GM12874 (cell line): ENCODE measurements around the gene PIGC.

Experiments used
- TF ChIP-seq, protein P1 (sequence below): IDR thresholded peaks from 2 replicates; pipeline ENCODE4 v1.5.1; 2011; ENCODE audit warnings: low read depth, mild to moderate bottlenecking, control low read depth, low read length, moderate library complexity; ENCODE audit not compliant: insufficient read depth

PIGC gene

DNA sequence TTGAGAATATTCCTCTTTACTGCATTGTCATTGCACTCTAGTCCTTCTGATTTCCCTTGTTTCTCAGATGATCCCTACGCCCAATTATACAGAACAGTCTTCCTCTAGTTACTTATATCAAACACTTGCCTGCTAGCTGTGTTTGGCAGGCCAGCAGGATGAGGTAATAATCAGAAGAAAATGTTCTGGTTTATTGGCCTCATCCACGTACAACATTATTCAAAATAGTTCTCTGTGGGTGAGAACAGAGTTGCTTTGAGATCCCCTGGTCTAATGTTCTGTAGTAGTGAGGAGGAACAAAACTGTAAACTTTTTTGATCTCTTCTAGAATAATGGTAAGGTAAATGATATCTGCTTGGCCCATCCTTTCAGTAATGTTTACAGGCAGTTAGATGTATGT lies 45.7 kb downstream of the PIGC start:
- TF ChIP-seq, protein P1, sequence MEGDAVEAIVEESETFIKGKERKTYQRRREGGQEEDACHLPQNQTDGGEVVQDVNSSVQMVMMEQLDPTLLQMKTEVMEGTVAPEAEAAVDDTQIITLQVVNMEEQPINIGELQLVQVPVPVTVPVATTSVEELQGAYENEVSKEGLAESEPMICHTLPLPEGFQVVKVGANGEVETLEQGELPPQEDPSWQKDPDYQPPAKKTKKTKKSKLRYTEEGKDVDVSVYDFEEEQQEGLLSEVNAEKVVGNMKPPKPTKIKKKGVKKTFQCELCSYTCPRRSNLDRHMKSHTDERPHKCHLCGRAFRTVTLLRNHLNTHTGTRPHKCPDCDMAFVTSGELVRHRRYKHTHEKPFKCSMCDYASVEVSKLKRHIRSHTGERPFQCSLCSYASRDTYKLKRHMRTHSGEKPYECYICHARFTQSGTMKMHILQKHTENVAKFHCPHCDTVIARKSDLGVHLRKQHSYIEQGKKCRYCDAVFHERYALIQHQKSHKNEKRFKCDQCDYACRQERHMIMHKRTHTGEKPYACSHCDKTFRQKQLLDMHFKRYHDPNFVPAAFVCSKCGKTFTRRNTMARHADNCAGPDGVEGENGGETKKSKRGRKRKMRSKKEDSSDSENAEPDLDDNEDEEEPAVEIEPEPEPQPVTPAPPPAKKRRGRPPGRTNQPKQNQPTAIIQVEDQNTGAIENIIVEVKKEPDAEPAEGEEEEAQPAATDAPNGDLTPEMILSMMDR, result no peak

DNA sequence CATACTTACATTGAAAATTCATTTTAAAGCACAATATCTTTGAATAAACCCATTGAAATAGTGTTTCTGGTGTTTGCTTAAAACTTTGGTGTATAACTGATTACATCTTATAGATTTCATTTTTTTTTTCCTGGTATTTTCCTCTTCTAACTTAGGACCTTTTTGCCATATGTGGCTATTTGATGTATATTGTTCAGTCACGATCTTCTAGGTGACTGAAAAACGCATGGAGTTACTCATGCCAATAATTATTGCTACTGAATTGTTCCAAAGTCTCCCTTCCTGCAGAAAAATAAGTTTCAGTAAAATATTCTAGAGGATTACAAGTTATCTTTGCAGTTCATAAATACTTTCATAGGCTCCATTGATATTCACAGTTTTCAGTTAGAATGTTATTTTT lies 46.2 kb downstream of the PIGC start:
- TF ChIP-seq, protein P1, result no peak

DNA sequence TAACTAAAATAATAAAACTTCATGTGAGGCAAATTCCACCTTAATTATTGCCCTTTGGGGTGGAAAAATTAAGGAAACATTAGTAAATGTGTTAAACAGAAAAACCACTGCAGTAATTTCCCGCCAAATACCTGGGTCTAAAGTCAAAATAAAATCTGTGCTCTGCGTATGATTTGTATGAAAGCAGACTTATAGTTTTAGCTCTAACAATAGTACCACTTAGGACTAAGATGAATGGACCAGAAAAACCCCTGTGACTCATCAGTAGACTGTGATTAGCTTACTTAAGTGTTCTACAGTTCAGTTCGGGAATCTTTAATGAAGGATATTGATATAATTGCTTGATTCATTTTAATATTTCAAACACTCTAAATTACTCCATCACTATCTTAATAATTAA lies 46.6 kb downstream of the PIGC start:
- TF ChIP-seq, protein P1, result no peak

DNA sequence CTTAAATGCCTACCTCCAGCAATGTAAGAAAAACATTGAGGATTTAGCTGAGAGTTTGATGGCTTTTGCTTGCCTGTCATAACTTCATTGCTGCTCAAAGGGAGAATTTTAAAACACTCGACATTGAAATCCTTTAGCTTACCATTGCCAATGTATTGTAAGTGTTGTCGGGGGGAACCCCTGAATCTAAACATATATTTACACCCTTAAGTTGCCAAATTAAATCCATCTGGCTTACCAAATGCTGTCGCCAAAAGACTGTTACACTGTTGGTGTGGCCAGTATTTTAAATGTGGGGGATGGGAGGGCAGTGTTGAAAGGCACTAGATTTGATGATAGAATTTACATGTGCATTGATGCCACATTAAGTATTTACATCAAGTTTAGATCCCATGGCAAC lies 48.3 kb downstream of the PIGC start:
- TF ChIP-seq, protein P1, result no peak

DNA sequence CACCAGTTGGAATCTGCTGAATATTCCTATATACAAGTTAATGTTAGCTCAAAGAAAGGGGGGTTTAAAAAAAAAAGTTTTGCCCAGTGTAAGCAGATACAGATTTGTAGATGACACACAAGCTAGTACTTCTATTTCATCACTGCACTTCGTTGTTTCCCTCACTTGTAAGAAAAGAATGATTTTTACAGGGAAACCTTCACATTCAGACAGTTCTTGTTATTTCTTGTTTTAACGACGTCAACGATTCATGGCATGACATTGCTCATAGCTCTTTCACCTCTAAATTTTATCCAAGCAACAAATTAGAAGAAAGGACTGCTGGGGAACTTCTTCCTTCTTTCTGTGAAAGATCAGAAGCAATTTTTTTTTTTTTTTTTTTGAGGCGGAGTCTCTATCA lies 49.1 kb downstream of the PIGC start:
- TF ChIP-seq, protein P1, result no peak

DNA sequence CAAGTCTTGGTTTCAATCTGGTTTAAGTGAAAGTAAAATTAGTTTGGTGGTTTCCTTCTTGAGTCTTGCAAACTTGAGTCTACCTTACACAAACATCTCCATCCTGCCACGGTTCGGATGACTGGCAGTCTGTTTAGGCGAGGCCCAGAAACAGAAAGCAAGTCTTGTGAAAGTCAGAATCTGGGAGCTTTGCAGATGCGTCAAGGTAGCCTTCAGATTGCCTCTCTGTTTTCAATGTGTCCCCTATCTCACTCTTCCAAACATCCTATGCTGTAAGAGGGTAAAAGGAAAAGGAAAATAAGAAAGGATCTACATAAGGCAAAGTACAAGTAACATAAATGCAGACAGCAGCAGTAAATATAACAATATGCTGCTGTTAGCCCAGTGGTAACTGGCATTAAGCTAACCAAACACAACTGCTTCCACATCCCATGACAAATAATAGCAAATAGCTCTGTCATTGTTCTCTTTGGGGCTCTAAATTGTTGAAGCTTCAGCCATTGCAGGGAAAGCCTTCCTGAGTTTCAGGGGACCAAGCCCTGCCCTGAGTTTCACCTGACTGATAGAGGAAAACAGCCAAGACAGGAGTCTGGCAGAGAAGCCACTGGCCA lies 49.6 kb downstream of the PIGC start:
- TF ChIP-seq, protein P1, result no peak

DNA sequence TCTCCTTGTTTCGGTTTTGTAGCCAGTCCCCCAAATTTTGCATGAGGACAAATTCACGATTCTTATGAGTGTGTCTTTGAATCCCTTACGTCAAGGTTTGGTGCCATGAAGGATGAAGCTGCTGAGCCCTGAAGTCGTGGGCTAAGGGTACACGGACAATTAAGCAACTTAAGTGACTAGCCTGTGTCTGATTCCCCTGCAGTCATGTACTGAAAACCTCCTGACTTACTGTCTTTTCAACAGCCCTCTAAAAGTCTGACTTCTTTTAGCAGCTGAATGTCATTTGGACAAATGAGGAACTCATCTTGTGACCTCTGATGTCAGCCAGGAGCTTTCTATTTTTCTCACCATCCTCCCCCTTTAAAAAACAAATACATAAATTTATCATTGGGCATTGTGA lies 50.5 kb downstream of the PIGC start:
- TF ChIP-seq, protein P1, result no peak
